GM19193 (cell line): ENCODE data around the gene VIM.

Experiments
- POLR2A ChIP-seq: IDR thresholded peaks from 4 replicates; pipeline ENCODE4 v1.6.1; 2011; ENCODE audit not compliant: insufficient read depth, insufficient read length; ENCODE audit errors: extremely low read depth

The VIM gene

DNA sequence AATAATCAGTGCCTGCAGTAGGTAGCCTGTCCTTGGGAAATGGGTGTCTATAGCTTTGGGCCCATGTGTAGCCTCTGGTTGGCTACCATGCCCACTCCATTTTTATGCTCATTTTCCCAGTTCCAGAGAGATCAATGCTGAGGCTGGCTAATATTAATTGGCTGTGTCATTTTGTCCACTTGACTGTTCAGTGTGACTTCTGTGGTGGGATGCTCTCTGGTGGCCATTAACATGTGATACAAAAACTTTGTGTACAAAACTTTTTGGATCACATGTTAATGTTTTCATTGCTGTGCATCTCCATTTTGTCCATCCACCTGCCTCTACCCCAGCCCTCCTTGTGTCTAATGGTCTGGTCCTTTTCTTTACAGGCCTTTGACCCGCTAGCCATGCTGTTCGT is 22.7 kb downstream of the VIM start:
- no peak for TF ChIP-seq POLR2A

DNA sequence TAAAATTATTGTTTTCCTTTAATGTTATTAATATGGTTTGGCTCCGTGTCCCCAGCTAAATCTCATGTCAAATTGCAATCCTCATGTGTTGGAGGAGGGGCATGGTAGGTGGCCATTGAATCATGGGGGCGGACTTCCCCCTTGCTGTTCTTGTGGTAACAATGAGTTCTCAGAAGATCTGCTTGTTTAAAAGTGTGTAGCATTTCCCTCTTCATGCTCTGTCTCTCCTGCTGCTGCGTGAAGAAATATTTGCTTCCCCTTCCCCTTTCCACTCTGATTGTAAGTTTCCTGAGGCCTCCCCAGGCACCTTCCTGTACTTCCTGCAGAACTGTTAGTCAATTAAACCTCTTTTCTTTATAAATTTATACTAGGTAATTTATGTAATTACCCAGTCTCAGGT is 27.5 kb downstream of the VIM start:
- no peak for TF ChIP-seq POLR2A

DNA sequence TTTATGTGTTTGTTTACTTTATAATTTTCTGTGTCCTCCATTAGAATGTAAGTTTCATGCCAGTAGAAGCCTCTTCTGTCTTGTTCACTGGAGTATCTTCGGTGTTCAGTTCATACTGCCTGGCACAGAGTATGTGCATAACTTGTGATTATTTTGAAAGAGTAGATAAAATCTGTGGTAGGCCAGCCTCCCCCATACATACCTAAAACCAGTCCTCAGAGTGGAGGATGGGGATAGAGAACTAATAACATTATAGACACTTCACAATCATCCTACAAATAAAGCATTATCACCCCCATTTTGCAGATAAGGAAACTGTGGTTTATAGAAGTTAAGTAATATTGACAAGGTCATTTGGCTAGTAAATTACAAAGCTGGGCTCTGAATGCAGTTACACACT is 28.0 kb downstream of the VIM start:
- no peak for TF ChIP-seq POLR2A

GRCh38 chr10:17256627-17257026 is 28.6 kb downstream of the VIM start:
- no peak for TF ChIP-seq POLR2A

GRCh38 chr10:17257466-17258321 is 29.7 kb downstream of the VIM start:
- no peak for TF ChIP-seq POLR2A

DNA sequence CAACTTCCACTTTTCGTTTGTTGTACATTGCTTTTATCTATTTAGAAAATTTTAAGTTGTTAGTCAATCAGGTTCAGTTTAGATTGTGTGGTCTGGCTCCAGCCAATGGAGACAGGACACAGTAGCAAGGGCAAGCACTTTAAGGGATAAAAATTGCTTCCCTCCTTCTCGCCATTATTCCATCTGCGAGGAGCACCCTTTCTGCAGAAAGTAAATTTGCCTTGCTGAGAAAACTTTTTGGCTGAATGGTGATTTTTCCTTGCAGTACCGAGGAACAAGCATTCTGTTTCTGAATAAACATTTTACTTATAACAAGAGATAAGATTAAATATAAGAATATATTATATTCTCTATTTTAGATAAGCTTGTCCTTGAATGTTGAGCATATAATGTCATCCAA is 34.5 kb downstream of the VIM start:
- no peak for TF ChIP-seq POLR2A

DNA sequence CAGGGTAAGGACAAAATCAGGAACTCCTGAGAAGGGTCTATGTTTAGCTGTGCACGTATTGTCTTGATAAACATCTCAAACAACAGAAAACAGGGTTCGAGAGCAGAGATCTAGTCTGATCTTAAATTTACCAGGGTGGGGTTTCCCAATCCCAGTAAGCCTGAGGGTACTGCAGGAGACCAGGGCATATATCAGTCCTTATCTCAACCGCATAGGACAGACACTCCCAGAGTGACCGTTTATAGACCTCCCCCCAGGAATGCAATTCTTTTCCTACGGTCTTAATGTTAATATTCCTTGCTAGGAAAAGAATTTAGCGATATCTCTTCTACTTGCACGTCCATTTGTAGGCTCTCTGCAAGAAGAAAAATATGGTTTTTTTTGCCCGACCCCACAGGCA is 35.5 kb downstream of the VIM start:
- TF ChIP-seq POLR2A = no peak

GRCh38 chr10:17265468-17265867 is 37.4 kb downstream of the VIM start:
- TF ChIP-seq POLR2A = no peak

- TF ChIP-seq POLR2A = no peak
Observed at GRCh38 chr10:17272648-17273047, 44.6 kb downstream of the VIM start.

DNA sequence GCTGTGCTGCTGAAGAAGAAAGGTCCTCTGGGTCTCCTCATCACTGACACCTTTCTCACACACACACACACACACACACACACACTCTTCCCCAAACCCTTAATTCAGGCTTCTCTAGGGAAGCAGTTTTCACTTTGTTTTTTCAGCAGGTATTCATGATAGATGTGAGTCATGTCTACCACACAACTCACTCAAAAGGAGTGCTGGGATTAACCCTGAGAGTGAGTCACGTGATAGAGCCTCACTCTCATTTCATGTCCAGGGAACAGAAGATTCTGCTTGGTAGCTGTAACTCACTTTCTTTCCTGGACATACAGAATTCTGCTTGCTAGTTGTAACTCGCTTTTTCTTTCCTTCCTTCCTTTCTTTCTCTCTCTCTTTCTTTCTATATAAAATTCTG is 45.4 kb downstream of the VIM start:
- no peak for TF ChIP-seq POLR2A

- TF ChIP-seq POLR2A = no peak
Observed at GRCh38 chr10:17276756-17277424, 48.8 kb downstream of the VIM start.

GRCh38 chr10:17278607-17279240 is 50.7 kb downstream of the VIM start:
- TF ChIP-seq POLR2A = no peak

DNA sequence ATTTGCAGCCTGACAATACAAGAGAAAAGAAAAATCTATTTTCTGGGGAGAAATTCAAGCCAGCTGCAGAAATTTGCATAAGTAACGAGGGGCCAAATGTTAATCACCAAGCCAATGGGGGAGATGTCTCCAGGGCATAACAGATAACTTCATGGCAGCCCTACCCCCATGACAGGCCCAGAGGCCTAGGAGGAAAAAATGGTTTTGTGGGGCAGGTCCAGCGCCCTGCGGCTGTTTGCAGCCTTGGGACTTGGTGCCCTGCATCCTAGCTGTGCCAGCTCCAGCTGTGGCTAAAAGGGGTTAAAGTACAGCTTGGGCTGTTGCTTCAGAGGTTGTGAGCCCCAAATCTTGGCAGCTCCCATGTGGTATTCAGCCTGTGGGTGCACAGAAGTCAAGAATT is 54.3 kb downstream of the VIM start:
- TF ChIP-seq POLR2A = no peak

DNA sequence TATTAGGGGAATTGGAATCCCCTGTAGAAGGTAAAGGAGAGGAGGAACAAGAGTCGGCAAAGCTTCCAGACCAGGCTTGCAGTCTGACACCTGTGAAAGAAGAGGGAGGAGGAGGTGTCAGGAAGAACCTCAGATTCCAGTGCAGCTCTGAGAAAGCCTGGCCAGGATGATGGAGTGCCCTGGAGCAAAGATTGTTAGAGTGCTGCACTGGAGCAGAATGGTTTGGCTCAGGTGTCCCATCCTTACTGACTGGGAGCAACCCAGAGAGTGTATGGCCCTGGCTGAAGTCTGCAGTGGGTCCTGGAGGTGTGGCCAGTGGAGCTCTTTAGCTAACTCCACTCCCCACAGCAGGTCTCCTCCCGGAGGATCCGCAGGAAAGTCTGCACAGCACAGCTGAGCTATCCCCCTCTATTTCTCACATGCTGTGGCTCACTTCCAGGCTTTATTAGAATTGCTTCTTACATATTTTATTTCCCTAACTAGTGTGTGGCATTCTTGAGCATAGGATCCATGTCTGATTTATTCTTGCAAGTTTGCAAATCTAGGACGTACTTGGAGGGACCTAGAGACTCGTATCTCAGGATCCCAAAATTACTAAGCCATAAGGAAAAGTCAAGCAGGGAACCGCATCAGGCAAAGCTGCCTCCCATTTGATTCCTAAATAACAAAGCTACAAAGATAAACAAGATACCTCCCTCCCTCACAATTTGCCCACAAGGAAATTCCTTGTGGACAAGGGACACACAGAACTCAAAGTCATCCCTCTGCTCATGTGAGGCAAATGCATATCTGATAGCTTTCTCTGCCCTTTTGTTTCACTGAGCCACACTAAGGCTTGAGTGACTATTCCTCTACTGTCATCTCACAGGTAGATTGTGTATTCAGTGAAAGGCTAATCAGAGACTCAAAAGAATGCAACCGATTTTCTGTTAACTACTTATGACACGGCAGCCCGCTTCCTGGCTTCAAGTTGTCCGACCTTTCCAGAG is 58.8 kb downstream of the VIM start:
- TF ChIP-seq POLR2A = no peak
